ENCODE results near the gene NFKBIZ.
"Not testable (repeated sequence)": the region's sequence is repeated elsewhere in the genome, so short reads cannot be mapped to it uniquely, and the experiment has no call there.

The NFKBIZ gene

GRCh38 chr3:101851850-101852714 is 2.8 kb downstream of the NFKBIZ start:
- no peak for DNase-seq

GRCh38 chr3:101852983-101853840 is 3.9 kb downstream of the NFKBIZ start:
- DNase-seq: no peak

- DNase-seq: no peak
These were observed 4.7 kb downstream of the NFKBIZ start for GRCh38 chr3:101853982-101854381.

GRCh38 chr3:101854608-101855304 is 5.4 kb downstream of the NFKBIZ start:
- DNase-seq: no peak

GRCh38 chr3:101857301-101857741 is 8.0 kb downstream of the NFKBIZ start:
- no peak for DNase-seq

- no peak for DNase-seq
These were observed 9.2 kb downstream of the NFKBIZ start for GRCh38 chr3:101858464-101859030.

GRCh38 chr3:101859882-101860448 is 10.7 kb downstream of the NFKBIZ start:
- DNase-seq: no peak

GRCh38 chr3:101861212-101861788 is 12.0 kb downstream of the NFKBIZ start:
- DNase-seq: no peak

- DNase-seq: no peak
These were observed 12.6 kb downstream of the NFKBIZ start for GRCh38 chr3:101861789-101862415.

GRCh38 chr3:101862416-101863165 is 13.3 kb downstream of the NFKBIZ start:
- no peak for DNase-seq

- not testable (repeated sequence) for DNase-seq
These were observed 15.6 kb downstream of the NFKBIZ start for GRCh38 chr3:101864926-101865325.

GRCh38 chr3:101865751-101866509 is 16.6 kb downstream of the NFKBIZ start:
- DNase-seq: no peak

- no peak for DNase-seq
These were observed 18.2 kb downstream of the NFKBIZ start for GRCh38 chr3:101867511-101867910.

- no peak for DNase-seq
These were observed 18.7 kb downstream of the NFKBIZ start for GRCh38 chr3:101867996-101868395.

GRCh38 chr3:101868534-101869464 is 19.5 kb downstream of the NFKBIZ start:
- no peak for DNase-seq

GRCh38 chr3:101870138-101870537 is 20.8 kb downstream of the NFKBIZ start:
- DNase-seq: no peak

- no peak for DNase-seq
These were observed 24.3 kb downstream of the NFKBIZ start for GRCh38 chr3:101873619-101874018.

- DNase-seq: no peak
These were observed 26.8 kb downstream of the NFKBIZ start for GRCh38 chr3:101876142-101876541.

GRCh38 chr3:101878589-101878988 is 29.3 kb downstream of the NFKBIZ start:
- no peak for DNase-seq

Data from NCI-H510A (cell line).